CD4-positive, alpha-beta T cell treated with Interleukin-6 for 4 hours (primary cell): Measurements from ENCODE around the gene GAPT.

Experiments used
- DNase-seq: peaks from one replicate; pipeline ENCODE4 v3.0.0-alpha.2; 2020; ENCODE audit warnings: mixed read lengths

GAPT gene

GRCh38 chr5:58491216-58491892, at the start of gene GAPT:
TSS of gene GAPT (plus strand) at chr5:58491435. CDS start at chr5:58494537, 3,102 bp downstream.
- no peak for DNase-seq

GRCh38 chr5:58444805-58445204, 46.4 kb upstream of the GAPT start:
- no peak for DNase-seq

- DNase-seq = no peak
Observed at GRCh38 chr5:58446024-58446423, 45.2 kb upstream of the GAPT start.

- no peak for DNase-seq
Observed at GRCh38 chr5:58447226-58447625, 44.0 kb upstream of the GAPT start.

GRCh38 chr5:58450018-58450417, 41.2 kb upstream of the GAPT start:
- DNase-seq = no peak

- DNase-seq = no peak
Observed at GRCh38 chr5:58450811-58451629, 40.2 kb upstream of the GAPT start.

- DNase-seq = no peak
Observed at GRCh38 chr5:58451732-58452565, 39.3 kb upstream of the GAPT start.

GRCh38 chr5:58452566-58453258, 38.5 kb upstream of the GAPT start:
- DNase-seq = no peak

GRCh38 chr5:58453306-58453705, 37.9 kb upstream of the GAPT start:
- DNase-seq = no peak

- DNase-seq = no peak
Observed at GRCh38 chr5:58454025-58454424, 37.2 kb upstream of the GAPT start.

- no peak for DNase-seq
Observed at GRCh38 chr5:58455066-58455465, 36.2 kb upstream of the GAPT start.

- no peak for DNase-seq
Observed at GRCh38 chr5:58455480-58455879, 35.8 kb upstream of the GAPT start.

- no peak for DNase-seq
Observed at GRCh38 chr5:58456026-58456425, 35.2 kb upstream of the GAPT start.

GRCh38 chr5:58456486-58456885, 34.7 kb upstream of the GAPT start:
- DNase-seq = no peak

GRCh38 chr5:58457050-58457449, 34.2 kb upstream of the GAPT start:
- DNase-seq = no peak

- no peak for DNase-seq
Observed at GRCh38 chr5:58458141-58458742, 33.0 kb upstream of the GAPT start.

GRCh38 chr5:58458743-58459145, 32.5 kb upstream of the GAPT start:
- no peak for DNase-seq

- no peak for DNase-seq
Observed at GRCh38 chr5:58459146-58460001, 31.9 kb upstream of the GAPT start.

GRCh38 chr5:58460002-58460731, 31.1 kb upstream of the GAPT start, which contains the start of gene PLK2:
TSS of gene PLK2 (minus strand) at chr5:58460086. CDS start at chr5:58459959, 127 bp downstream.
- DNase-seq = peak; percentile 93

- DNase-seq = peak; percentile 91
Observed at GRCh38 chr5:58460732-58461286, 30.4 kb upstream of the GAPT start.
